IPS-18c (cell line): Measurements from ENCODE around the gene ZNF561.
"Not testable (repeated sequence)": the region's sequence is repeated elsewhere in the genome, so short reads cannot be mapped to it uniquely, and the experiment has no call there.

Experiments used
- H3K4me3 ChIP-seq: 2 replicates; pipeline ENCODE4 v1.7.0; 2013; ENCODE audit warnings: low read depth, mild to moderate bottlenecking, low read length, moderate library complexity; ENCODE audit not compliant: insufficient read depth
- H3K9me3 ChIP-seq: one replicate; pipeline ENCODE4 v1.6.1; 2013; ENCODE audit warnings: mild to moderate bottlenecking, low read length, moderate library complexity; ENCODE audit not compliant: control insufficient read depth, insufficient read depth

Gene ZNF561

DNA sequence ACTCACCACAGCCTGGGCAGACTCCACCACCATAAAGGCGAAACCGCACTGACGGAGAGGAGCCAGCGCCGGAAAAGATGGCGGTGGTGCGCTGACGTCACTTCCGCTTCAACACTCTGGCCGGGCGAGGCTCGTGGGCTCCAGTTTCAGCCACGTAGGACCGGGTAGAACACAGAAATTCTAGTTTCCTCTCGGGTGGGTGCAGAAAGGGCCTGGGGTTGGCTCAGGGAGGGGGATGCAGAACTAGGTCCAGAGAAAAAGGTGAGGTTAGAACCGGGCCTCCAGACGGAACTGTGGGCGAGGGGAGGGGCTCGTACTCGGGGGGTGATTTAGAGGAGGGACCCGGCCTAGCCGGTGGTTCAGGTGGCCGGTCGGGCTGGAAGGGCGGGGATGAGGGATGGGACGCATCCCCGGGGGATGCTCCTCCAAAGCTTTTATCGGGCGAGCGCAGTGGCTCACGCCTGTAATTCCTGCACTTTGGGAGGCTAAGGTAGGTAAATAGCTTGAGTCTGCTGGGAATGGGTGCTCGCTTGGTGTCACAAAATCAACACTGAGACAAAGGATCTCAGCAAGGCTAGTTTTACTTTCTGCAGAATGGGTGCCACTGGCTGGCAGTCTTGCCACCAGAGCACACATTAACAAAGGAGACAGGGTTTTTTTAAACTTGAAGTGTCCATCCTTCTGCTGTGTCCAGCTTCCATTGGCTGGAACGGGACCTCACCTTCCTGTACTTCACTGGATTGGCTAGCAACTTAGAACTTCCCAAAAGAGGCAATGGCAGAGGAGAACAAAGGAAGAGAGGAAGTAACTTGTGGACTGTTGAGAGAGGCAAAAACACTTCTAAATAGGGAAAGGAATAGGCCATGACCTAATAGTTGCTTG is at the start of gene ZNF561:
TSS of gene ZNF561 (minus strand) at position 77 of the 882 bp plus-strand sequence. CDS start 1,776 bp downstream, outside the sequence.
- no peaks in the 10 kb centered on the region for H3K9me3 ChIP-seq
- H3K4me3 ChIP-seq, result peak within 1 kb of the TSS; percentile 98

DNA sequence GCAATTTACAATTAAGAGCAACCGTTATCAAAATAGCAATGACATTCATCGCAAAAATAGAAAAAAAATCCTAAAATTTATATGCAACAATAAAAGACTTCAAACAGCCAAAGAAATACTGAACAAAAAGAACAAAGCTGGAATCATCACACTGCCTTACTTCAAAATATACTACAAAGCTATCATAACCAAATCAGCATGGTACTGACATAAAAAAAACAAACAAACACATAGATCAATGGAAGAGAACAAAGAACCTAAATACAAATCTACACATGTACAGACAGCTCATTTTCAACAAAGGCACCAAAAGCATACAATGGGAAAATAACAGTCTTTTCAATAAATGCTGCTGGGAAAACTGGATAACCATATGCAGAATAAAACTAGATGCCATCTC is 47.5 kb upstream of the ZNF561 start:
- Histone ChIP-seq H3K4me3 (no peak overlapping the region), H3K9me3 (no peaks in the 10 kb centered on the region)

DNA sequence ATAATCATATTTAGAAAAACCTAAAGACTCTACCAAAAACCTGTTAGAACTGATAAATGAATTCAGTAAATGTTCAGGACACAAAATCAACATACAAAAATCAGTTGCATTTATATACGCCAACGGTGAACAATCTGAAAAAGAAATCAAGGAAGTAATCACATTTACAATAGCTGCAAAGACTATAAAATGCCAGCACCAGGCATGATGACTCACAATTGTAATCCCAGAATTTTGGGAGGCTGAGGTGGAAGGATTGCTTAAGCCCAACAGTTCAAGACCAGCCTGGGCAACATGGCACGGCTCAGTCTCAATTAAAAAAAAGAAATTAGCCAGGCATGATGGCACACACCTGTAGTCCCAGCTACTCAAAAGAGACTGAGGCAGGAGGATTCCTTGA is 46.9 kb upstream of the ZNF561 start:
- Histone ChIP-seq H3K4me3 (no peak overlapping the region), H3K9me3 (no peaks in the 10 kb centered on the region)

DNA sequence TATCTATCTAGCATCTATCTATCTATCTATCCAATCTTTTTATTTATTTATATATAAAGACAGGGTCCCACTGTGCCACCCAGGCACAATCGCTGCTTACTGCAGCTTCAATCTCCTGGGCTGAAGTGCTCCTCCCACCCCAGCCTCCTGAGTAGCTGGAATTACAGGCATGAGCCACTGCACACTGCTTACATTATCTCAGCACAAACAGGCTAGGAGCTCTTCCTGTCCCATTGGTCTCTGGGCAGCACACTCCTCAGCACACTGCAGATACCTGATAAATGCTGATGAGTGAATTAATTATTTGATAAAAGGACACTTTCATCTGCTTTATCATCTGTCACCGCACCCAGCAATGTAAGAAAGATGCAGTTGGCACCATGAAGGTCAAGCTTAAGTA is 37.7 kb upstream of the ZNF561 start:
- H3K9me3 ChIP-seq, result peaks cover 9% of the 10 kb centered on the region
- no peak overlapping the region for H3K4me3 ChIP-seq

DNA sequence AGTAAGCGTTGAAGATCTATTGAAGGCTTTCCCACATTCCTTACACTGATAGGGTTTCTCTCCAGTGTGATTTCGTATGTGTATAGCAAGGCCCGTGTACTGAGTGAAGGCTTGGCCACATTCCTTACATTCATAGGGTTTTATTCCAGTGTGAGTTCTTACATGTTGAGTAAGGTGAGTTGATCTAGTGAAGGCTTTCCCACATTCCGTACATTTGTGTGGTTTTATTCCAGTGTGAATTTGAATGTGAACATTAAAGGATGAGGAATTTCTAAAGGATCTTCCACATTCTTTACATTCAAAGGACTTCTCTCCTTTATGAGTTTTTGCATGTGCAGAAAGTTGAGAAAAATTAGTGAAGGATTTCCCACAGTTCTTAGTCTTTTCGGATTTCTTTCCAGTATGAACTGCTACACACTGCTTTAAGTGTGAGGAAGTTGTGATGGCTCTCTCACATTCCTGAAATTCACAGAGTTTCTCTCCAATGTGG is 32.1 kb upstream of the ZNF561 start:
- not testable (repeated sequence) for H3K4me3 ChIP-seq
- peaks cover 17% of the 10 kb centered on the region for H3K9me3 ChIP-seq

DNA sequence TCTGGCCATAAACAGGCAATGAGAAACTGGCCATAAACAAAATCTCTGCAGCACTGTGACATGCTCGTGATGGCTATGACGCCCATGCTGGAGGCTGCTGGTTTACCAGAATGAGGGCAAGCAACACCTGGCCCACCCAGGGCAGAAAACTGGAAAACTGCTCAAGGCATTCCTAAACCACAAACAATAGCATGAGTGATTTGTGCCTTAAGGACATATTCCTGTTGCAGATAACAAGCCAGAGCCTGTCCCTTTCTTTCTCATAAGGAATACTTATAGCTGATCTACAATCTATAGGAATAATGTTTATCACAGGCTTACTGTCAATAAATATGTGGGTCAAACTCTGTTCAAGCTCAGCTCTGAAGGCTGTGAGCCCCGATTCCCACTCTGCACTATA is 30.4 kb upstream of the ZNF561 start:
- not testable (repeated sequence) for H3K4me3 ChIP-seq
- H3K9me3 ChIP-seq, result peaks cover 17% of the 10 kb centered on the region

DNA sequence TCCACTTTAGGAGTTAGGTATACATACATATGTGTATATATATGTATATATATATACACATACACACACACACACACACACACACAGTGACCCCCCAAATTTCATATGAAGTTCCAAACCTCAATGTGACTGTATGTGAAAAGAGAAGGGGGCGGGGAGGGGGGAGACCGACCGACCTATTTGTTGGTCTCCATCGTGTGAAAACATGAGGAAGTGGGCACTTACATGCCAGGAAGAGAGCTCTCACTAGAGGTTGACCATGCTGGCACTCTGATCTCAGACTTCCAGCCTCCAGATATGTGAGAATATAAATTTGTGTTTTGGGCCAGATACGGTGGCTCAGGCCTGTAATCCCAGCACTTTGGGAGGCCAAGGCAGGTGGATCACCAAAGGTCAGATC is 29.3 kb upstream of the ZNF561 start:
- Histone ChIP-seq H3K4me3 (no peak overlapping the region; the same call in 1 of the 2 replicates), H3K9me3 (peaks cover 12% of the 10 kb centered on the region)

DNA sequence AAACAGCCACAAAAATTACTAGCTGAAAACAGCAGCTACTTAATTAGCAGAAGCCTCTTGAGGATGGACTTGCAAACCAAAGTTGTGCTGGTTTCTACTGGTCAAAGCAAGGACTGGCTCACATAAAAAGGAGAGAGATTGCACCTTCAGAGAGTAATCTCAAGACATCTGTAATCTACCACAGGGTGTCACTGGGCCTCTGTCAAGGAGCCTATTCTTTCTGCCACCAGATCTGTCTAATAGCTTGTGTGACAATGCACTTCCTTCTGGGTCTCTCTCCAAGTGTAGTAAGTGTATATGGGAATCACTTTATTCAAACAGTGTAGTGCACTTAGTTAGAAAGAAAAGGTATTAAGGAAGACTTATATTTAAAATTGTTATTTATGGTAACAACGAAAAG is 24.4 kb upstream of the ZNF561 start:
- H3K4me3 ChIP-seq, result no peak overlapping the region
- H3K9me3 ChIP-seq, result peaks cover 7% of the 10 kb centered on the region

DNA sequence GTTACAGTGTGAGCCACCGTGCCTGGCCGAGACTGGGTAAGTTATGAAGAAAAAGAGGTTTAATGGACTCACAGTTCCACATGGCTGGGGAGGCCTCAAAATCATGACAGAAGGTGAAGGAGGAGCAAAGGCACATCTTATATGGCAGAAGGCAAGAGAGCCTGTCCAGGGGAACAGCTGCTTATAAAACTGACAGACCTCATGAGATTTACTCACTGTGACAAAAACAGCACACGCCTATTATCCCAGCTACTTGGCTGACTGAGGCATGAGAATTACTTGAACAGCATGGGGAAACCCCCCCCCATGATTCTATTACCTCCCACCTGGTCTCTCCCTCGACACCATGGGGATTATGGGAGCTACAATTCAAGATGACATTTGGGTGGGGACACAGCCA is 23.4 kb upstream of the ZNF561 start:
- Histone ChIP-seq H3K4me3 (no peak overlapping the region), H3K9me3 (peaks cover 11% of the 10 kb centered on the region)

DNA sequence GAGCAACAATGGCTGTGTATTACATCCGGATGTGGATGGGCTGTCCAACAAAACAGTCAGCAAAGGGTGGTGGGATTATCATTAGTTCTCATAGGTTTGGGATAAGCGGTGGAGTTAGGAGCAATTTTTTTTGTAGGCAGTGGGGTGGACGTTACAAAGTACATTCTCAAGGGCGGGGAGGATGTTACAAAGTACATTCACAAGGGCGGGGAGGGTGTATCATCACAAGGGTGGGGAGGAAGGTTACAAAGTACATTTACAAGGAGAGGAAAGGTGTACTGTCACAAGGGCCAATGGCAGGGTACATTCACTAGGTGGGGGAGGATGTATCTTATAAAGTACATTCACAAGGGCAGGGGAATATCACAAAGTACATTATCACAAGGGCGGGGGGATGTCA is 20.8 kb upstream of the ZNF561 start:
- no peak overlapping the region for H3K4me3 ChIP-seq
- H3K9me3 ChIP-seq, result peaks cover 11% of the 10 kb centered on the region

DNA sequence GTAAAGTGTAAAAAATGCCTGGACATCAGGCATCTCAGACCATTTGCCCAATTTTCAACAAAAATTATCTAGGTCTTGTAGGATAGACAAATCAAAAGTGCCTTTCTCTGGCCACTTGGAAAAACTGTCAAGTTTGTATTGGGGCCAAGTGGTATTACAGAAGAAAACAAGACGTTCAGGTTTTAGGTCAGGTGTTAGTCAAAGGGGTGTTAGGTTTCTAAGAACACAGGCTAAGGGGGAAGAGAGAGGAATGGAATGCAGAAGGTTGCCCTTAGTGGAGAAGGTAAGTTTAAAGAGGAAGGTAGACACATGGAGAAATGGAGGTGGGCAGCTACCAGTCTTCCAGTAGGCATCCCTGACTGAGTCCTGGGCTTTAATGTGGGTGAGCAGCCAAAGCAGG is 19.9 kb upstream of the ZNF561 start:
- Histone ChIP-seq H3K4me3 (no peak overlapping the region), H3K9me3 (peaks cover 11% of the 10 kb centered on the region)

DNA sequence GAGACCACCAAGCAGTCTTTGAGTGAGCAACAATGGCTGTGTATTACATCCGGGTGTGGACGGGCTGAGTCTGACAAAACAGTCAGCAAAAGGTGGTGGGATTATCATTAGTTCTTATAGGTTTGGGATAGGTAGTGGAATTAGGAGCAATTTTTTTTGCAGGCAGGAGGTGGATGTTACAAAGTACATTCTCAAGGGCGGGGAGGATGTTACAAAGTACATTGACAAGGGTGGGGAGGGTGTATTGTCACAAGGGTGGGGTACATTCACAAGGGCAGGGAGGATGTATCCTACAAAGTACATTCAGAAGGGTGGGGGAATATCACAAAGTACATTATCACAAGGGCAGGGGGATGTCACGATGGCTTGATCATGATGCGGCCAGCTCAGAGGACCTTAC is 15.0 kb upstream of the ZNF561 start:
- H3K4me3 ChIP-seq, result no peak overlapping the region
- H3K9me3 ChIP-seq, result peaks cover 6% of the 10 kb centered on the region

DNA sequence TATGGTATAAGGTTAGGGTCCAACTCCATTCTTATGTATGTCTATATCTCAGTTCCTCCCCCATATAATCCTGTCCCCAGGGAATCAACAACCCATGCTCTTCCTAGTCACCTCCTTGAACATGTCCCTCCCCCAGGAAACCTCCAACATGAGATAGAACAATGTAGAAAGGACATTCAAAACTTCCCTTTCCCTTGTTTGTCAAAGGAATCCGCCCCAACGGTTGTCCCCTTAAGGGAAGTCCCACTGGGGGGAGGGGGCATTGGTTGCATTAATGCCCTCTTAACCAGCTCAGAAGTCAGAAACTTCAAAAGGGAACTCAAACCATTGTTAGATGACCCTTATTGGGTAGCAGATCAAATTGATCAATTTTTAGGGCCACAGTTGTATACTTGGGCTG is 6.8 kb upstream of the ZNF561 start:
- H3K4me3 ChIP-seq, result no peak overlapping the region
- H3K9me3 ChIP-seq, result no peaks in the 10 kb centered on the region

DNA sequence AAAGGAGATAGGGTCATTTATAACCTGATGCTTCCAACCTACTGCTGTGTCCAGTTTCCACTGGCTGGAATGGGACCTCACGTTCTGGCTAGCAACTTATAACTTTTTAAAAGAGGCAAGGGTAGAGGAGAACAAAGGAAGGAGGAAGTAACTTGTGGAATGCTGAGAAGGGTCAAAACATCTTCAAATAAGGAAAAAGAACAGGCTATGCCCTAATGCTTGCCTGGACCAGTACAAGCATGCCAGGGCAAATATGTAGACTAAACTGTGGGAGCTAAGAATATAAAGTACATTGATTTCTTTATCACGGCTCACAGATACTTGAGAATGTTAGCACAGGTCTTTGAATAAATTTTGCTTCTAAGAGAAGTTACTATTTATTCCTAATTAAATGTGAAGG is 1.5 kb upstream of the ZNF561 start:
- Histone ChIP-seq H3K4me3 (no peak overlapping the region), H3K9me3 (no peaks in the 10 kb centered on the region)

DNA sequence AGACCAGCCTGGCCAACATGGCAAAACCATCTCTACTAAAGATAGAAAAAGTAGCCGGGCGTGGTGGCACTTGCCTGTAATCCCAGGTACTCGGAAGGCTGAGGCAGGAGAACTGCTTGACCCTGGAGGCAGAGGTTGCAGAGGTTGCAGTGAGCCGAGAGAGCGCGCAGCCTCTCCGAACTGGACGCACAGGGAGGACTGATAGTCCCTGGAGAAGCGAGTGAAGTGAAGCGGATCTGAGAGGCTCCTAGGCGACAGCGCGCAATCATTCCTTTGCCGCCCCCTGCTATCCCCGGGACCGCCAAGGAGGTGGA is 233 bp downstream of the ZNF561 start:
- no peaks in the 10 kb centered on the region for H3K9me3 ChIP-seq
- peak overlapping the region; percentile 98 for H3K4me3 ChIP-seq

DNA sequence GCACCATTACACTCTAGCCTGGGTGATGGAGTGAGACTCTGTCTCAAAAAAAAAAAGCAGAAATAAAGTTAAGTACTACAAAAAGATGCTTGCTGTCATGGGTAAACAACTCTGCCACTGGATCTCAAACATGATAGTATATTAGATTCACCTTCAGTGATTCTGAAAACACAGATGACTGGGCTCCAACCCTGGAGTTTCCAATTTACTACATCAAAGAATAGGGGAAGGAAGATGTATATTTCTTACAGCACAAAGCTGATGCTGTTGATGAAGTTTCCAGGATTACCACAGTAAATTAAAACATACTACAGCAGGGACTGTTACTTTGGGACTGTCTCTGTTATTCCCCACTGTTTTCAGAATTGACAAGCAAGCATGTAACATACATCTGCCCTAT is 5.2 kb downstream of the ZNF561 start:
- Histone ChIP-seq H3K9me3 (peaks cover 20% of the 10 kb centered on the region), H3K4me3 (no peak overlapping the region)

DNA sequence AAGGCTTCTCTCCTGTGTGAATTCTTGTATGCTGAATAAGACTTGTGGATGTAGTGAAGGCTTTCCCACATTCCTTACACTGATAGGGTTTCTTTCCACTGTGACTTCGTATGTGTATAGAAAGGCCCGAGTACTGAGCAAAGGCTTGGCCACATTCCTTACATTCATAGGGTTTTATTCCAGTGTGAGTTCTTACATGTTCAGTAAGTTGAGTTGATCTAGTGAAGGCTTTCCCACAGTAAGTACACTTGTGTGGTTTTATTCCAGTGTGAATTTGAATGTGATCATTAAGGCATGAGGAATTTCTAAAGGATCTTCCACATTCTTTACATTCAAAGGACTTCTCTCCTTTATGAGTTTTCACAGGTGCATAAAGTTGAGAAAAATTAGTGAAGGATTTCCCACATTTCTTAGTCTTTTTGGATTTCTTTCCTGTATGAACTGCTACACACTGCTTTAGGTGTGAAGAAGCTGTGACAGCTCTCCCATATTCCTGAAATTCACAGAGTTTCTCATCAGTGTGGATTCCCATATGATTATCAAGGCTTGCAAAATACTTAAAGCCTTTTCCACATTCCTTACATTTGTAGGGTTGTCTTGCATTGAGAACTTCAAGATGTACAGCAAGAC is 10.4 kb downstream of the ZNF561 start:
- no peak overlapping the region for H3K4me3 ChIP-seq
- H3K9me3 ChIP-seq, result peaks cover 28% of the 10 kb centered on the region

DNA sequence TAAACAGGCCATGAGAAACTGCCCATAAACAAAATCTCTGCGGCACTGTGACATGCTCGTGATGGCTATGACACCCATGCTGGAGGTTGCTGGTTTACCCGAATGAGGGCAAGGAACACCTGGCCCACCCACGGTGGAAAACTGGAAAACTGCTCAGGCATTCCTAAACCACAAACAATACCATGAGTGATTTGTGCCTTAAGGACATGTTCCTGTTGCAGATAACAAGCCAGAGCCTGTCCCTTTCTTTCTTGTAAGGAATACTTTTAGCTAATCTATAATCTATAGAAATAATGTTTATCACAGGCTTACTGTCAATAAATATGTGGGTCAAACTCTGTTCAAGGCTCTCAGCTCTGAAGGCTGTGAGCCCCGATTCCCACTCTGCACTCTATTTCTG is 12.1 kb downstream of the ZNF561 start:
- Histone ChIP-seq H3K4me3 (no peak overlapping the region), H3K9me3 (peaks cover 26% of the 10 kb centered on the region)
